ENCODE measurements around the gene RNASE7.

The RNASE7 gene

DNA sequence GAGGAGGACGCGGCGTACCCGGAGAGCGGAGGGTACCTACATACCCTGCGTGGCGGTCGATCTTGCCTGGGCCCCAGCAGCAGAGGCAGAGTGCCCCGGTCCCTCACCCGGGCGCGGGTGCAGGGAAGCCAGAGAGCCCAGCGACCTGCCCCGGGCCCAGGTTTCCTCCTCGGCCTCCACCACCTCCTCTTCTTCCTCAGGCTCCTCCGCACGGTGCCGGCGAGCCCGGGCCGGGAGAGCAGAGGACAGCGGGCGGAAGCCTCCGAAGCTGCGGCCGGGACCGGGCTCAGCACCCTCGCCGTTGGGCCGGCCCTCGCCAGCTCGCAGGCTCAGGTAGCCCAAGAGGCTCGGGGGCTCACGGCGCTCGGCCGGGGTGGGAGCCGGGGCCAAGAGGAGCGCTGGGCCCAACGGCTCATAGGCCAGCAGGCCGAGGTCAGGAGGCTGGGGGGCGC is 49.7 kb downstream of the RNASE7 start:
- peaks cover 11 to 54% of the 10 kb centered on the region in 2 experiments; a peak in 2 of 3 replicates for H3K36me3 ChIP-seq (ENCODE audit: control insufficient read depth in 2 of 2, insufficient read depth in 1 of 2, low read length in 2 of 2)
- H3K4me3 ChIP-seq (ENCODE audit: low read depth, low read length), result no peak overlapping the region
- peaks cover 8% of the 10 kb centered on the region; the same call in 1 of the 2 replicates for H3K4me1 ChIP-seq (ENCODE audit: control insufficient read depth, insufficient read depth, low read length)
- CTCF ChIA-PET, result interaction anchor here (0.6 to 6.9 kb wide), 28 partner anchors 8 to 463 kb away, joined by 3 to 175 read pairs (median 8); partner anchors contain the start of genes ARHGEF40 and TMEM253
- no peaks in the 10 kb centered on the region for H3K9me3 ChIP-seq (ENCODE audit: control insufficient read depth, insufficient read depth, low read depth, low read length)
- no peak overlapping the region for H3K27ac ChIP-seq (ENCODE audit: extremely low read depth, low read depth, low read length)
- POLR2A ChIA-PET, result interaction anchor here (1.0 to 4.4 kb wide), 6 partner anchors 8 to 77 kb away, joined by 4 to 33 read pairs (median 5); partner anchors contain the start of gene ARHGEF40
- TF ChIP-seq, protein P1, sequence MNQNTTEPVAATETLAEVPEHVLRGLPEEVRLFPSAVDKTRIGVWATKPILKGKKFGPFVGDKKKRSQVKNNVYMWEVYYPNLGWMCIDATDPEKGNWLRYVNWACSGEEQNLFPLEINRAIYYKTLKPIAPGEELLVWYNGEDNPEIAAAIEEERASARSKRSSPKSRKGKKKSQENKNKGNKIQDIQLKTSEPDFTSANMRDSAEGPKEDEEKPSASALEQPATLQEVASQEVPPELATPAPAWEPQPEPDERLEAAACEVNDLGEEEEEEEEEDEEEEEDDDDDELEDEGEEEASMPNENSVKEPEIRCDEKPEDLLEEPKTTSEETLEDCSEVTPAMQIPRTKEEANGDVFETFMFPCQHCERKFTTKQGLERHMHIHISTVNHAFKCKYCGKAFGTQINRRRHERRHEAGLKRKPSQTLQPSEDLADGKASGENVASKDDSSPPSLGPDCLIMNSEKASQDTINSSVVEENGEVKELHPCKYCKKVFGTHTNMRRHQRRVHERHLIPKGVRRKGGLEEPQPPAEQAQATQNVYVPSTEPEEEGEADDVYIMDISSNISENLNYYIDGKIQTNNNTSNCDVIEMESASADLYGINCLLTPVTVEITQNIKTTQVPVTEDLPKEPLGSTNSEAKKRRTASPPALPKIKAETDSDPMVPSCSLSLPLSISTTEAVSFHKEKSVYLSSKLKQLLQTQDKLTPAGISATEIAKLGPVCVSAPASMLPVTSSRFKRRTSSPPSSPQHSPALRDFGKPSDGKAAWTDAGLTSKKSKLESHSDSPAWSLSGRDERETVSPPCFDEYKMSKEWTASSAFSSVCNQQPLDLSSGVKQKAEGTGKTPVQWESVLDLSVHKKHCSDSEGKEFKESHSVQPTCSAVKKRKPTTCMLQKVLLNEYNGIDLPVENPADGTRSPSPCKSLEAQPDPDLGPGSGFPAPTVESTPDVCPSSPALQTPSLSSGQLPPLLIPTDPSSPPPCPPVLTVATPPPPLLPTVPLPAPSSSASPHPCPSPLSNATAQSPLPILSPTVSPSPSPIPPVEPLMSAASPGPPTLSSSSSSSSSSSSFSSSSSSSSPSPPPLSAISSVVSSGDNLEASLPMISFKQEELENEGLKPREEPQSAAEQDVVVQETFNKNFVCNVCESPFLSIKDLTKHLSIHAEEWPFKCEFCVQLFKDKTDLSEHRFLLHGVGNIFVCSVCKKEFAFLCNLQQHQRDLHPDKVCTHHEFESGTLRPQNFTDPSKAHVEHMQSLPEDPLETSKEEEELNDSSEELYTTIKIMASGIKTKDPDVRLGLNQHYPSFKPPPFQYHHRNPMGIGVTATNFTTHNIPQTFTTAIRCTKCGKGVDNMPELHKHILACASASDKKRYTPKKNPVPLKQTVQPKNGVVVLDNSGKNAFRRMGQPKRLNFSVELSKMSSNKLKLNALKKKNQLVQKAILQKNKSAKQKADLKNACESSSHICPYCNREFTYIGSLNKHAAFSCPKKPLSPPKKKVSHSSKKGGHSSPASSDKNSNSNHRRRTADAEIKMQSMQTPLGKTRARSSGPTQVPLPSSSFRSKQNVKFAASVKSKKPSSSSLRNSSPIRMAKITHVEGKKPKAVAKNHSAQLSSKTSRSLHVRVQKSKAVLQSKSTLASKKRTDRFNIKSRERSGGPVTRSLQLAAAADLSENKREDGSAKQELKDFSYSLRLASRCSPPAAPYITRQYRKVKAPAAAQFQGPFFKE (tag by site-specific recombination; IDR thresholded peaks at IDR 0.05; ENCODE audit: borderline replicate concordance), result no peak
- TF ChIP-seq, protein P2, sequence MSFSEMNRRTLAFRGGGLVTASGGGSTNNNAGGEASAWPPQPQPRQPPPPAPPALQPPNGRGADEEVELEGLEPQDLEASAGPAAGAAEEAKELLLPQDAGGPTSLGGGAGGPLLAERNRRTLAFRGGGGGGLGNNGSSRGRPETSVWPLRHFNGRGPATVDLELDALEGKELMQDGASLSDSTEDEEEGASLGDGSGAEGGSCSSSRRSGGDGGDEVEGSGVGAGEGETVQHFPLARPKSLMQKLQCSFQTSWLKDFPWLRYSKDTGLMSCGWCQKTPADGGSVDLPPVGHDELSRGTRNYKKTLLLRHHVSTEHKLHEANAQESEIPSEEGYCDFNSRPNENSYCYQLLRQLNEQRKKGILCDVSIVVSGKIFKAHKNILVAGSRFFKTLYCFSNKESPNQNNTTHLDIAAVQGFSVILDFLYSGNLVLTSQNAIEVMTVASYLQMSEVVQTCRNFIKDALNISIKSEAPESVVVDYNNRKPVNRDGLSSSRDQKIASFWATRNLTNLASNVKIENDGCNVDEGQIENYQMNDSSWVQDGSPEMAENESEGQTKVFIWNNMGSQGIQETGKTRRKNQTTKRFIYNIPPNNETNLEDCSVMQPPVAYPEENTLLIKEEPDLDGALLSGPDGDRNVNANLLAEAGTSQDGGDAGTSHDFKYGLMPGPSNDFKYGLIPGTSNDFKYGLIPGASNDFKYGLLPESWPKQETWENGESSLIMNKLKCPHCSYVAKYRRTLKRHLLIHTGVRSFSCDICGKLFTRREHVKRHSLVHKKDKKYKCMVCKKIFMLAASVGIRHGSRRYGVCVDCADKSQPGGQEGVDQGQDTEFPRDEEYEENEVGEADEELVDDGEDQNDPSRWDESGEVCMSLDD (tag by site-specific recombination; IDR thresholded peaks at IDR 0.05), result no peak
- no peak for TF ChIP-seq ZNF19 (tag by site-specific recombination; IDR thresholded peaks at IDR 0.05; ENCODE audit: low read depth)
- TF ChIP-seq, protein P3, sequence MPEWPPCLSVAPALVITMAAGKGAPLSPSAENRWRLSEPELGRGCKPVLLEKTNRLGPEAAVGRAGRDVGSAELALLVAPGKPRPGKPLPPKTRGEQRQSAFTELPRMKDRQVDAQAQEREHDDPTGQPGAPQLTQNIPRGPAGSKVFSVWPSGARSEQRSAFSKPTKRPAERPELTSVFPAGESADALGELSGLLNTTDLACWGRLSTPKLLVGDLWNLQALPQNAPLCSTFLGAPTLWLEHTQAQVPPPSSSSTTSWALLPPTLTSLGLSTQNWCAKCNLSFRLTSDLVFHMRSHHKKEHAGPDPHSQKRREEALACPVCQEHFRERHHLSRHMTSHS (tag by site-specific recombination; IDR thresholded peaks at IDR 0.05), result no peak
- no peak for TF ChIP-seq ZNF23 (tag by site-specific recombination; IDR thresholded peaks at IDR 0.05; ENCODE audit: borderline replicate concordance)
- TF ChIP-seq ZNF140 (tag by site-specific recombination; IDR thresholded peaks at IDR 0.05), result no peak
- TF ChIP-seq IKZF3 (tag by site-specific recombination; IDR thresholded peaks at IDR 0.05), result no peak
- TF ChIP-seq, protein P4, sequence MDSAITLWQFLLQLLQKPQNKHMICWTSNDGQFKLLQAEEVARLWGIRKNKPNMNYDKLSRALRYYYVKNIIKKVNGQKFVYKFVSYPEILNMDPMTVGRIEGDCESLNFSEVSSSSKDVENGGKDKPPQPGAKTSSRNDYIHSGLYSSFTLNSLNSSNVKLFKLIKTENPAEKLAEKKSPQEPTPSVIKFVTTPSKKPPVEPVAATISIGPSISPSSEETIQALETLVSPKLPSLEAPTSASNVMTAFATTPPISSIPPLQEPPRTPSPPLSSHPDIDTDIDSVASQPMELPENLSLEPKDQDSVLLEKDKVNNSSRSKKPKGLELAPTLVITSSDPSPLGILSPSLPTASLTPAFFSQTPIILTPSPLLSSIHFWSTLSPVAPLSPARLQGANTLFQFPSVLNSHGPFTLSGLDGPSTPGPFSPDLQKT (IDR thresholded peaks at IDR 0.05; ENCODE audit: borderline replicate concordance, low read depth, low read length), result no peak
- no peak for TF ChIP-seq ZNF561 (tag by site-specific recombination; IDR thresholded peaks at IDR 0.05; ENCODE audit: borderline replicate concordance)
- no peak for TF ChIP-seq ZBTB21 (tag by site-specific recombination; IDR thresholded peaks at IDR 0.05)
- no peak for TF ChIP-seq ZNF394 (tag by site-specific recombination; IDR thresholded peaks at IDR 0.05; ENCODE audit: borderline replicate concordance)
- TF ChIP-seq, protein P5, sequence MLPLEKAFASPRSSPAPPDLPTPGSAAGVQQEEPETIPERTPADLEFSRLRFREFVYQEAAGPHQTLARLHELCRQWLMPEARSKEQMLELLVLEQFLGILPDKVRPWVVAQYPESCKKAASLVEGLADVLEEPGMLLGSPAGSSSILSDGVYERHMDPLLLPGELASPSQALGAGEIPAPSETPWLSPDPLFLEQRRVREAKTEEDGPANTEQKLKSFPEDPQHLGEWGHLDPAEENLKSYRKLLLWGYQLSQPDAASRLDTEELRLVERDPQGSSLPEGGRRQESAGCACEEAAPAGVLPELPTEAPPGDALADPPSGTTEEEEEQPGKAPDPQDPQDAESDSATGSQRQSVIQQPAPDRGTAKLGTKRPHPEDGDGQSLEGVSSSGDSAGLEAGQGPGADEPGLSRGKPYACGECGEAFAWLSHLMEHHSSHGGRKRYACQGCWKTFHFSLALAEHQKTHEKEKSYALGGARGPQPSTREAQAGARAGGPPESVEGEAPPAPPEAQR (tag by site-specific recombination; IDR thresholded peaks at IDR 0.05), result no peak

Data from HEK293 (cell line).